ENCODE measurements around the gene MEIKIN. TPM values are rescaled to one million over a fixed set of nuclear protein-coding genes. Genes with fewer than 3 reads are reported as not detected.

Gene MEIKIN
- total and polyA plus RNA-seq, 2 of the 13 experiments (the other 11 are each of a cell fraction or from before 2014, with no cell fraction given) = not detected

DNA sequence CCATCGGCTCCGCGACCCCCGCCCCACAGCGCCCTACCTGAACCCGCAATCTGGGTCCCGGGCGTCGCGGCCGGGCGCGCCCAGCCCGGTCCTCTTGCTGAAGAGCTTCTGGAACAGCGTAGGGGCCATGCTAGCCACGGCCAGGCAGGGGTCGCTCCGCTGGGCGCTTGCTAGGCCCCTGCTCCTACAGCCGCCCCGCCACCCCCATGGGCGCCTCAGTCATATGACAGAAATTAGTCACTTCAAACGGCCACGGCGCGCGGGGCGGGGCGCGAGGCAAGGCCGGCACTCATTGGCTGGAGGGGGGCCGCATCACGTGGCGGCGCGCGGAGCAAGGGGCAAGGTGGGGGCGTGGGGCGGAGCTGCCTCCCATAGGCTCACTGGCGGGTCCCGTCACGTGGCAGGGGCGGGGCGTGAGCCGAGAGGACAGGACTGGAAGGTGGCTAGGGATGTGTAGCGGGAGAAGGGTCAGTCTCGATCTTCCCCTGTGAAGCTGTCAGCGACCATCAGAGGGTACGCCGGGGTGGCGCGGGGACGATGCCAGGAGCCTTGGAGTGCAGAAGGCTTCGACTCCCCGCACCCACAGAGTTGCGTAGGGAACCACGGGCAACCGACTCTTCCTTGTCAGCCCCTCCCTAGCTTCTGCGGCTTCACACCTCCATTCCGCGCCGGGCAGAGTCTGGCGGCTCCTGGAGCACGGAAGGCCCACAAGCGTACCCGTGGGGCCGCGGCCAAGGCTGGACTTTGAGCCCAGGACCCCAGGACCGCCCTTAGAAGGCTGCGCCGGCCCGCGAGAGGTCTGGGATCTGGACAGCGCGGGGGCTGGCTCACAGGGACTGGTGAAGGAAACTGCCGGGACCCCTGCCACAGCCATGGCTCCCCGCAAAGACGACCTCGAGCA lies 148.4 kb downstream of the MEIKIN start, which contains the start of gene FNIP1 (continued):
- TF ChIP-seq, protein P1, sequence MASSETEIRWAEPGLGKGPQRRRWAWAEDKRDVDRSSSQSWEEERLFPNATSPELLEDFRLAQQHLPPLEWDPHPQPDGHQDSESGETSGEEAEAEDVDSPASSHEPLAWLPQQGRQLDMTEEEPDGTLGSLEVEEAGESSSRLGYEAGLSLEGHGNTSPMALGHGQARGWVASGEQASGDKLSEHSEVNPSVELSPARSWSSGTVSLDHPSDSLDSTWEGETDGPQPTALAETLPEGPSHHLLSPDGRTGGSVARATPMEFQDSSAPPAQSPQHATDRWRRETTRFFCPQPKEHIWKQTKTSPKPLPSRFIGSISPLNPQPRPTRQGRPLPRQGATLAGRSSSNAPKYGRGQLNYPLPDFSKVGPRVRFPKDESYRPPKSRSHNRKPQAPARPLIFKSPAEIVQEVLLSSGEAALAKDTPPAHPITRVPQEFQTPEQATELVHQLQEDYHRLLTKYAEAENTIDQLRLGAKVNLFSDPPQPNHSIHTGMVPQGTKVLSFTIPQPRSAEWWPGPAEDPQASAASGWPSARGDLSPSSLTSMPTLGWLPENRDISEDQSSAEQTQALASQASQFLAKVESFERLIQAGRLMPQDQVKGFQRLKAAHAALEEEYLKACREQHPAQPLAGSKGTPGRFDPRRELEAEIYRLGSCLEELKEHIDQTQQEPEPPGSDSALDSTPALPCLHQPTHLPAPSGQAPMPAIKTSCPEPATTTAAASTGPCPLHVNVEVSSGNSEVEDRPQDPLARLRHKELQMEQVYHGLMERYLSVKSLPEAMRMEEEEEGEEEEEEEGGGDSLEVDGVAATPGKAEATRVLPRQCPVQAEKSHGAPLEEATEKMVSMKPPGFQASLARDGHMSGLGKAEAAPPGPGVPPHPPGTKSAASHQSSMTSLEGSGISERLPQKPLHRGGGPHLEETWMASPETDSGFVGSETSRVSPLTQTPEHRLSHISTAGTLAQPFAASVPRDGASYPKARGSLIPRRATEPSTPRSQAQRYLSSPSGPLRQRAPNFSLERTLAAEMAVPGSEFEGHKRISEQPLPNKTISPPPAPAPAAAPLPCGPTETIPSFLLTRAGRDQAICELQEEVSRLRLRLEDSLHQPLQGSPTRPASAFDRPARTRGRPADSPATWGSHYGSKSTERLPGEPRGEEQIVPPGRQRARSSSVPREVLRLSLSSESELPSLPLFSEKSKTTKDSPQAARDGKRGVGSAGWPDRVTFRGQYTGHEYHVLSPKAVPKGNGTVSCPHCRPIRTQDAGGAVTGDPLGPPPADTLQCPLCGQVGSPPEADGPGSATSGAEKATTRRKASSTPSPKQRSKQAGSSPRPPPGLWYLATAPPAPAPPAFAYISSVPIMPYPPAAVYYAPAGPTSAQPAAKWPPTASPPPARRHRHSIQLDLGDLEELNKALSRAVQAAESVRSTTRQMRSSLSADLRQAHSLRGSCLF (CRISPR knock-in tag; IDR thresholded peaks at IDR 0.05; ENCODE audit: borderline replicate concordance) = no peak
- TF ChIP-seq SIN3B (IDR thresholded peaks at IDR 0.05; ENCODE audit: low read length) (no peak), PLRG1 (conservative IDR thresholded peaks at IDR 0.05) (no peak), CHCHD3 (CRISPR knock-in tag; IDR thresholded peaks at IDR 0.05) (0 out of 2 replicates have a peak, but pooled peaks have one; percentile 71), NFE2L2 (IDR thresholded peaks at IDR 0.05; ENCODE audit: low read length) (no peak), REPIN1 (CRISPR knock-in tag; IDR thresholded peaks at IDR 0.05; ENCODE audit: borderline replicate concordance, low read depth) (peak; percentile 90), CBX2 (IDR thresholded peaks at IDR 0.05; ENCODE audit: low read depth, low read length) (no peak), CBX2 (CRISPR knock-in tag; IDR thresholded peaks at IDR 0.05; ENCODE audit: low read depth) (no peak), CREM (IDR thresholded peaks at IDR 0.05) (no peak; the same call in 1 of the 2 replicates), CREM (CRISPR knock-in tag; IDR thresholded peaks at IDR 0.05) (no peak), SPEN (CRISPR knock-in tag; IDR thresholded peaks at IDR 0.05; ENCODE audit: low read depth) (peak; percentile 83), MIXL1 (CRISPR knock-in tag; IDR thresholded peaks at IDR 0.05) (0 out of 2 replicates have a peak, but pooled peaks have one; percentile 70), NFE2 (CRISPR knock-in tag; IDR thresholded peaks at IDR 0.05) (0 out of 2 replicates have a peak, but pooled peaks have one; percentile 8), REXO4 (CRISPR knock-in tag; IDR thresholded peaks at IDR 0.05; ENCODE audit: borderline replicate concordance) (no peak), ZNF354B (CRISPR knock-in tag; IDR thresholded peaks at IDR 0.05) (no peak), MEF2D (CRISPR knock-in tag; IDR thresholded peaks at IDR 0.05) (peak; percentile 80), ZBTB7B (CRISPR knock-in tag; IDR thresholded peaks at IDR 0.05) (peak; percentile 95)
- TF ChIP-seq, protein P2, sequence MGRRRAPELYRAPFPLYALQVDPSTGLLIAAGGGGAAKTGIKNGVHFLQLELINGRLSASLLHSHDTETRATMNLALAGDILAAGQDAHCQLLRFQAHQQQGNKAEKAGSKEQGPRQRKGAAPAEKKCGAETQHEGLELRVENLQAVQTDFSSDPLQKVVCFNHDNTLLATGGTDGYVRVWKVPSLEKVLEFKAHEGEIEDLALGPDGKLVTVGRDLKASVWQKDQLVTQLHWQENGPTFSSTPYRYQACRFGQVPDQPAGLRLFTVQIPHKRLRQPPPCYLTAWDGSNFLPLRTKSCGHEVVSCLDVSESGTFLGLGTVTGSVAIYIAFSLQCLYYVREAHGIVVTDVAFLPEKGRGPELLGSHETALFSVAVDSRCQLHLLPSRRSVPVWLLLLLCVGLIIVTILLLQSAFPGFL (CRISPR knock-in tag; IDR thresholded peaks at IDR 0.05) = no peak
- TF ChIP-seq, protein P3, sequence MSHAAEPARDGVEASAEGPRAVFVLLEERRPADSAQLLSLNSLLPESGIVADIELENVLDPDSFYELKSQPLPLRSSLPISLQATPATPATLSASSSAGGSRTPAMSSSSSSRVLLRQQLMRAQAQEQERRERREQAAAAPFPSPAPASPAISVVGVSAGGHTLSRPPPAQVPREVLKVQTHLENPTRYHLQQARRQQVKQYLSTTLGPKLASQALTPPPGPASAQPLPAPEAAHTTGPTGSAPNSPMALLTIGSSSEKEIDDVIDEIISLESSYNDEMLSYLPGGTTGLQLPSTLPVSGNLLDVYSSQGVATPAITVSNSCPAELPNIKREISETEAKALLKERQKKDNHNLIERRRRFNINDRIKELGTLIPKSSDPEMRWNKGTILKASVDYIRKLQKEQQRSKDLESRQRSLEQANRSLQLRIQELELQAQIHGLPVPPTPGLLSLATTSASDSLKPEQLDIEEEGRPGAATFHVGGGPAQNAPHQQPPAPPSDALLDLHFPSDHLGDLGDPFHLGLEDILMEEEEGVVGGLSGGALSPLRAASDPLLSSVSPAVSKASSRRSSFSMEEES (CRISPR knock-in tag; IDR thresholded peaks at IDR 0.05) = peak; percentile 99
- TF ChIP-seq, protein P4, sequence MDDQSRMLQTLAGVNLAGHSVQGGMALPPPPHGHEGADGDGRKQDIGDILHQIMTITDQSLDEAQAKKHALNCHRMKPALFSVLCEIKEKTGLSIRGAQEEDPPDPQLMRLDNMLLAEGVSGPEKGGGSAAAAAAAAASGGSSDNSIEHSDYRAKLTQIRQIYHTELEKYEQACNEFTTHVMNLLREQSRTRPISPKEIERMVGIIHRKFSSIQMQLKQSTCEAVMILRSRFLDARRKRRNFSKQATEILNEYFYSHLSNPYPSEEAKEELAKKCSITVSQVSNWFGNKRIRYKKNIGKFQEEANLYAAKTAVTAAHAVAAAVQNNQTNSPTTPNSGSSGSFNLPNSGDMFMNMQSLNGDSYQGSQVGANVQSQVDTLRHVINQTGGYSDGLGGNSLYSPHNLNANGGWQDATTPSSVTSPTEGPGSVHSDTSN (CRISPR knock-in tag; IDR thresholded peaks at IDR 0.05; ENCODE audit: borderline replicate concordance) = no peak
